SK-N-MC (cell line): ENCODE measurements around the gene TOX2.

Experiments
- DNase-seq: peaks from one replicate; pipeline ENCODE4 v3.0.0-alpha.2; 2011; ENCODE audit warnings: low read depth, low spot score
- H3K27ac ChIP-seq: fragments of 200-600 bp; sonication (generic); 2 replicates; pipeline ENCODE4 v1.5.1; 2016; ENCODE audit warnings: mixed run types
- H3K36me3 ChIP-seq: fragments of 200-600 bp; sonication (generic); 2 replicates; pipeline ENCODE4 v1.6.1; 2017; ENCODE audit warnings: antibody characterized with exemption, low read length, mixed read lengths; ENCODE audit not compliant: insufficient read depth
- H3K4me3 ChIP-seq: fragments of 200-600 bp; sonication (generic); 2 replicates; pipeline ENCODE4 v1.5.1; 2016
- H3K9ac ChIP-seq: fragments of 200-600 bp; sonication (generic); 2 replicates; pipeline ENCODE4 v1.8.0; 2017; ENCODE audit warnings: mixed run types, mixed read lengths; ENCODE audit not compliant: insufficient read length
- H3K9me3 ChIP-seq: fragments of 200-600 bp; sonication (generic); 2 replicates; pipeline ENCODE4 v1.6.1; 2017; ENCODE audit warnings: low read depth, mild to moderate bottlenecking, antibody characterized with exemption, low read length, moderate library complexity, mixed read lengths
- EZH2 ChIP-seq: fragments of 200-600 bp; sonication (generic); IDR thresholded peaks from one replicate; pipeline ENCODE4 v1.6.1; 2017; ENCODE audit warnings: antibody characterized with exemption
- FOXP2 ChIP-seq: optimal IDR thresholded peaks from 2 replicates; pipeline ENCODE3; 2011; ENCODE audit warnings: mild to moderate bottlenecking, moderate library complexity; ENCODE audit not compliant: insufficient read depth; ENCODE audit errors: extremely low read length, control extremely low read depth
- POLR2AphosphoS5 ChIP-seq: IDR thresholded peaks from 2 replicates; pipeline ENCODE4 v1.6.1; 2012; ENCODE audit warnings: mild to moderate bottlenecking, low read depth, low read length, borderline replicate concordance

Gene TOX2

GRCh38 chr20:44117296-44118184 is 202.9 kb downstream of the TOX2 start:
- Histone ChIP-seq H3K27ac (no peak overlapping the region), H3K36me3 (no peaks in the 10 kb centered on the region), H3K9me3 (no peaks in the 10 kb centered on the region), H3K9ac (no peak overlapping the region), H3K4me3 (no peak overlapping the region)
- TF ChIP-seq FOXP2 (no peak), EZH2 (no peak), POLR2AphosphoS5 (no peak)
- no peak for DNase-seq

DNA sequence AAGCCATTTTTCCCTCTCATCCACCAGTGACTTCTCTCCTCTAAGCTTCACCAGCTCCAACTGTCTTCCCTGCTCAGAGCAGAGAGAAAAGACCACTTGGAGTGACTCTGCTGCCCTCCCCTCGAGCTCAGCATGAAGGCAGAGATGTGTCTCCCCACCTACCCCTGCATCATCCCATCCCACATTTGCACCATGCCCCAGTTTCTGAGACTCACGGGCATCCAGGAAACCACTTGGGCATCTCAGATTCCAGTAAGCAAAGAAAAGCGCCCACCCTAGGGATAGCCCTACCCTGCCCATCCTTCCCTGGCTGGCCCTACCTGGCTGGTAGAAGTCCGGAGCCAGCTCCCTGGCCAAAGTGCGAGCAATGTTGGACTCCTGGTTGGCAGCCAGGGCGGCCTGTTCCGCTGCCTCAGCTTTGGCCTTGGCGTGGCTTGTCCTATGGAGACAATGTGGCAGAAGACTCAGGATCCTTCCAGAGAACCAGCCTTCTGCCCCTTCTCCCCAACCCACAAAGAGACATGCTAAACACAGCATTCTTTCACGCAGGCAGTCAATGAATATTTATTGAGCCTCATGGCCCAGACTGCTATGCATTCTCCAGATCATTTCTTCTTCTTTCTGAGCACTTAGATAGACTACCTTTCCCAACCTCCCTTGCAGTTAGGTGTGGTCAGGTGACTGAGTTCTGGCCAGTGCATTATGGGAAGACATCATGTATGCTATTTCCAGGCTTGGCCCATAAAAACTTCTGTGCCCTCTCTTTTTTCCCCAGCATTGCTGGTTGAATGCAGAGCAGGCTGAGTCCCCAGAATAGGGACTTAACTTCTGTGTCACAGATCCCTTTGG is 203.8 kb downstream of the TOX2 start:
- Histone ChIP-seq H3K4me3 (no peak overlapping the region), H3K9ac (no peak overlapping the region), H3K27ac (no peak overlapping the region), H3K36me3 (no peaks in the 10 kb centered on the region), H3K9me3 (no peaks in the 10 kb centered on the region)
- no peak for DNase-seq
- no peak for TF ChIP-seq FOXP2
- no peak for TF ChIP-seq POLR2AphosphoS5
- no peak for TF ChIP-seq EZH2
